Stimulated activated memory B cell treated with anti-CD40 and anti-IgM and Interleukin-4, amounts not matched to agents 10 μg/mL and 1 μg/mL and 100 μg/mL, for 72 hours (primary cell): ENCODE measurements around the gene ACVR1.
A peak's percentile ranks its signal among the peaks of the same experiment; 100 is the strongest.

Experiments used
- ATAC-seq: fragments of 150-1000 bp; cut with Tn5 transposase; 2 replicates; pipeline ENCODE4 v1.10.0; 2021
- H3K27ac Mint-ChIP-seq: one replicate; pipeline ENCODE4 v1.8.0; 2022; ENCODE audit warnings: mild to moderate bottlenecking, mixed read lengths
- H3K27me3 Mint-ChIP-seq: one replicate; pipeline ENCODE4 v1.8.0; 2022; ENCODE audit warnings: mixed read lengths
- H3K36me3 Mint-ChIP-seq: one replicate; pipeline ENCODE4 v1.8.0; 2022; ENCODE audit warnings: mixed read lengths
- H3K4me1 Mint-ChIP-seq: one replicate; pipeline ENCODE4 v1.8.0; 2022; ENCODE audit warnings: mixed read lengths
- H3K4me3 Mint-ChIP-seq: one replicate; pipeline ENCODE4 v1.8.0; 2022; ENCODE audit warnings: mild to moderate bottlenecking, moderate library complexity, mixed read lengths
- H3K9me3 Mint-ChIP-seq: one replicate; pipeline ENCODE4 v1.8.0; 2022; ENCODE audit warnings: mixed read lengths

Gene ACVR1

DNA sequence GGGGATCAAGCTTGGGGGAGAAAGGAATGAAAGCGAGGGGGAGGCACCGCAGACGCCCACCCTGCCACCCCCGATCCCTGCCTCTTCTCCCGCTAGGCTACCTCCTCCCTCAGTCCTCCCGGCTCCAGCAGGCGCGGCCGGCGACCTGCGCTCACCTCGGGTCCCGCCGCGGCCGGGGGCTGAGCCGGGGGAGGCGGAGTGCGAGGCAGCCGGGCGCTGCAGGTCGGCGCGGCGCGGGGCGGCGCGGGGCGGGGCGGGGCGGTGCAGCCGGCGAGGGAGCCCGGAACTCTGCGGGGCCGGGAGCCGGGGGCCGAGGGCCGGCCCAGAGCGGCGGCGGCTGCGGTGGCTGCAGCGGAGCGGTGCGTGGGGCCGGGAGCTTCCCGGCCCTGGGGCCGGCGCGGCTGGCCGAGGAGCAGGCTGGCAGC lies 477 bp downstream of the ACVR1 start:
- ATAC-seq = peak; percentile 77
- Mint-ChIP-seq H3K9me3 (no peaks in the 10 kb centered on the region), H3K27ac (peak overlapping the region; percentile 78), H3K4me1 (peaks cover 35% of the 10 kb centered on the region), H3K36me3 (no peaks in the 10 kb centered on the region), H3K27me3 (no peaks in the 10 kb centered on the region), H3K4me3 (peak overlapping the region; percentile 87)

DNA sequence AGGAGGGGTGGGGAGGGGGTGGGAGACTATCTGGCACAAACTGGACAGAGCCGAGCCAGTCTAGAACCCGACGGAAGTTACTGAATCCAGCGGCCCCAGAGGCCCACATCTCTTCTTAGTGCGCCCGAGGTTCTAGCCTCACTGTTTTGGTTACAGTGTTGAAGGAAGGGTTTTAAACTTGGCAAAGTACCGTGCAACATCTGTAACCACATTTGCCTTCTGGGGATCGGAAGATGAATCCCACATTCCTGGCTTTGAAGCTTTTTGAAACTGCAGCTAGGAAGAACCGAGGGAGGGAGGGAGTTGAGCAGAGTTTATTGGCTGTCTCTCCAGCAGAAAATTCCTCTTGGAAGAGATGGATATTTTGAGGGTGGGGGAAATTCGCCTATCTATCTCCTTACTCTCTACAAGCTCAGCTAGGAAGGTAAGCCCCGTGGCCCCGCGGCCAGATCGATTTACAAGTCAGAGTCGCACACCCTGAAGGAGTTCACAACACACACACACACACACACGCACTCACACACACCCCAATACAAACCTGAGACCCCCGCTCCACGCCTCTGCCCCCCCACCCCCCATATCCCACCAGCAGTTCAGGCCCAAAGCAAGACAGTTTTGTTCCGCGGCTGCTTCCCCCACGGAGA lies 1.0 kb downstream of the ACVR1 start:
- ATAC-seq = no peak
- Mint-ChIP-seq H3K4me3 (peak overlapping the region; percentile 87), H3K36me3 (no peaks in the 10 kb centered on the region), H3K27ac (peak overlapping the region; percentile 78), H3K27me3 (no peaks in the 10 kb centered on the region), H3K4me1 (peaks cover 37% of the 10 kb centered on the region), H3K9me3 (no peaks in the 10 kb centered on the region)

DNA sequence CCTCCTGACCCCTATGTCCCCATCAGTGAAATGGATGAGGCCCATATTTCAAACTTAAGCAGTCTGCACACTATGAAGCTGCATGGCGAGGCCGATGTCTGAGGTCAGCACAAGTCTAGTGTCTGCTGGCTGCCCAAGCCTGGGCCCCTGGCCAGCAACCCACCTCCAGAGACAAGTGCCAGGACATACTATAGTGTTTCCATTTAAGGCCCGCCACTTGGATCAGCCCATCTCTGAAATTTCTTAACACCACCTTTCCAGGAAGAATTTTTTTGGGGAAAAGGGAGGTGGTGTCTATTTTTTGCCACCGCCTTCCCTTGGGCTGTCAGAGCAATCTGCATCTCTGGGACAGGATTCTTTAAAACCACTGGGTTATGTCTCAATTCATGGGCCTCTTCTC lies 1.8 kb downstream of the ACVR1 start:
- H3K4me1 Mint-ChIP-seq = peaks cover 42% of the 10 kb centered on the region
- H3K27ac Mint-ChIP-seq = no peak overlapping the region
- no peaks in the 10 kb centered on the region for H3K36me3 Mint-ChIP-seq
- no peak for ATAC-seq
- H3K27me3 Mint-ChIP-seq = no peaks in the 10 kb centered on the region
- no peaks in the 10 kb centered on the region for H3K9me3 Mint-ChIP-seq
- no peak overlapping the region for H3K4me3 Mint-ChIP-seq

DNA sequence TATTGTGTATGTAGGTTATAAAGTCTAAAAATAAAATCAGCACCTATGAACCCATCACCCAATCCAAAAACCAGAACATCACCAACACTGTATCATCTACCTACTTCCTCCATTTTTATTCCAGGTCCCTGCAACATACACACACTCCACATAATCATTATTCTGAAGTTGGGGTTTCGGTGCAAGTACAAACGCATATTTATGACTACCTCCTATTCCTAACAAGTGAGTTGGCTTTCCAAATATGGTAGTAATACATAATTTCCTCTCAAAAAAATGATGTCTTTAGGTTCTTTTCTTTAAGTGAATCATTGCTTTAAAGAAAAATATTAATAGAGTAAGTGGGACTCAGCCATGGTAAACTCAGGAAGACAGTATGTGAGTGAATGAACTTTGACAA lies 3.3 kb downstream of the ACVR1 start:
- Mint-ChIP-seq H3K36me3 (no peaks in the 10 kb centered on the region), H3K27me3 (no peaks in the 10 kb centered on the region), H3K9me3 (no peaks in the 10 kb centered on the region), H3K4me1 (peaks cover 49% of the 10 kb centered on the region), H3K27ac (no peak overlapping the region), H3K4me3 (no peak overlapping the region)
- no peak for ATAC-seq

DNA sequence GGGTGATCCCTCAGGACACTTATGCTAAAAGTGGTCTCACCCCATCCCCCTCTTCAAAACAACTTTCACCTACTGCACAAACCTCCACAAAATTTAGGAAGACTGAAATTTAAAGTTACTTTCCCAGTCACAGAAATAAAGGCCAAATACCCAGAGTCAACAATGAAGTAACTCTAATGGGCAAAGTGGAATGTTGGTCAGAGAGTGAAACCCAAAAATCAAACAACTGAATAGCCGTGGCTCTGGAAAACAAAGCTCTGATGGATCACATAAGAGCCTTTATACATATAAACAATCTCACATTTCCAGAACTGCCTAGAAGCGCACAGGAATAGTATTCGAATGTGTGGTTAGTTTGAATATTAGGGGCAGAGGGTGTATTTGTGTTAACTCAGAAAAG lies 4.7 kb downstream of the ACVR1 start:
- Mint-ChIP-seq H3K36me3 (no peaks in the 10 kb centered on the region), H3K4me1 (peaks cover 48% of the 10 kb centered on the region), H3K9me3 (no peaks in the 10 kb centered on the region), H3K4me3 (no peak overlapping the region), H3K27me3 (no peaks in the 10 kb centered on the region), H3K27ac (peak overlapping the region; percentile 3)
- ATAC-seq = no peak

DNA sequence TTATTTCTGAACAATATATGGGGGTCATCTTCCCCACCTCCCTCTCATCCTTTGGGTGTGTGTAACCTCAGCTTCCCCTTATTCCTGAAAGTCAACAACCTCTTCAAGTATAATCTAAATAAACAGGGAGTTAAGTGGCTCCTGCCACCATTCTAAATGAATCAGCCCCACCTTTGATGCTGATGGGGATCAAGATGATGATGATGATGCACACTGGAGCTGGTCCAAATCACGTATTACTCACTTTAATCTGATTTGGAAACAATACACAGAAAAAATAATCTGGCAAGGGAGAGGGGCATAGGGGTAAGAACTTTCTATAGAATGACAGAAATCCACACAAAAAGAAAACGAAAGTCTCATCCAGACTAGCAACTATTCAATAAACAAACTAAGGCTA lies 7.1 kb downstream of the ACVR1 start:
- Mint-ChIP-seq H3K4me1 (peaks cover 42% of the 10 kb centered on the region), H3K4me3 (no peak overlapping the region), H3K27me3 (no peaks in the 10 kb centered on the region), H3K9me3 (no peaks in the 10 kb centered on the region), H3K27ac (no peak overlapping the region), H3K36me3 (no peaks in the 10 kb centered on the region)
- no peak for ATAC-seq

DNA sequence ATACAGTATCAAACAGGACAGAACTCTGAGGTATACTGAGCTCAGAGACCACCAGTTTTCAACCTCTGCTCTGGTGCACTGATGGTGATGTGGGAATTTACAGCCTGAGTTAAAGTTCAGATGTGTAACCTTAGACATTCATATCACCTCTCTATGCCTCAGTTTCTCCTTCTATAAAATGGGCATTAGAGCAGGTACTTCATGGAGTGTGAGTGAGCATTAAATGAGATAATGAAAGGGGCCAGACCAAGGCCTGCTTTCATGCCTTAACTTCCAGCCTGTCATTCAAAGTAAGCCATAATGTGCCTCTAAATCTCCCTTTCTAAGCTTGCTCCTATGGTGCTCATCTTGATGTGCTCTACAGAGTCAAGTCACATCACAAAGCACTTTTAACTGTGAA lies 8.4 kb downstream of the ACVR1 start:
- Mint-ChIP-seq H3K36me3 (no peaks in the 10 kb centered on the region), H3K27ac (no peak overlapping the region), H3K9me3 (no peaks in the 10 kb centered on the region), H3K4me1 (peaks cover 34% of the 10 kb centered on the region), H3K4me3 (no peak overlapping the region), H3K27me3 (no peaks in the 10 kb centered on the region)
- ATAC-seq = no peak

DNA sequence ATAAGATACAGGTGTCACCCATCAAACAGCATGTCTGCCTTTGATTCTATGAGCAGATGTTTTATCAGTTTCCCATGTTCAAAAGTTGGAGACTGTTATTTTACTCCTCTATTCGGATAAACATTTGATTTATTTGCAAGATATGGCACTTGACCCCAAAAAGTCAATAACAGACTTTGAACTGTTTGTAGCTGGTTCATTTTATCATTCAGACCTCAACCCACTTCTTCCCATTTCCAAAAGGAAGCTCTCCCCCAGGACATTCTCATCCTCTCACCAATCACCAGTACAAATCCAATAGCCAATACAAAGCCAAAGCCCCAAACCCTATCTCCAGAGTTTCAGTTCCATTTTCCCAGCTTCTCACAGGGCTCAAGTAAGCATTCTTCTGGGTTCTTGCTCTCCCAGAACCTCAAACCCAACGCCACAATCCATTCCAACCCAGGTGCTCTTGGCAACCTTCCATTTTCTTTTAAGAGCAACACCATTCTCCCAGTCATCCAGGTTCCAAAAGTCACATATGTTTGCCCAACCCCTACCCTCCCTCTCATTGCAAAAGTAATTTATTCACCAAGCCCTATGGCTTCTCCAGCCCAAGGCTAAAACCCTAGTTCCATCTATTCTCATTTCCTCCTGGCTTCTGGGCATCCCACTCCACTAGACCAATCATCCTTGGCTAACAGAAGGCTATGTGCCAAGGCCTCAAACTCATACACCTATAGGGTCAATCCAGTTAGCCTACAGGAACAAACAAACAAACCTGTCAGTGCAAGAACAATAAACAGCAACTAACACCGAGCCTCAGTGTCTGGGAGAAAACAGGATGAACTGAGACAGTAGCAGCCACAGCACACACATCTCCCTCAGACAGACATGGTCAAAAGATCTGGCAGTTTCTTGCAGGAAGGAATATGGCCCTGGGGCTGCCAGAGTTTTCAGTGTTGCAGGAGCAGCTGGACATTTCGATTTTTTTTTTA lies 9.2 kb downstream of the ACVR1 start:
- ATAC-seq = no peak
- H3K4me3 Mint-ChIP-seq = no peak overlapping the region
- H3K36me3 Mint-ChIP-seq = no peaks in the 10 kb centered on the region
- no peaks in the 10 kb centered on the region for H3K9me3 Mint-ChIP-seq
- no peak overlapping the region for H3K27ac Mint-ChIP-seq
- no peaks in the 10 kb centered on the region for H3K27me3 Mint-ChIP-seq
- peaks cover 34% of the 10 kb centered on the region for H3K4me1 Mint-ChIP-seq

DNA sequence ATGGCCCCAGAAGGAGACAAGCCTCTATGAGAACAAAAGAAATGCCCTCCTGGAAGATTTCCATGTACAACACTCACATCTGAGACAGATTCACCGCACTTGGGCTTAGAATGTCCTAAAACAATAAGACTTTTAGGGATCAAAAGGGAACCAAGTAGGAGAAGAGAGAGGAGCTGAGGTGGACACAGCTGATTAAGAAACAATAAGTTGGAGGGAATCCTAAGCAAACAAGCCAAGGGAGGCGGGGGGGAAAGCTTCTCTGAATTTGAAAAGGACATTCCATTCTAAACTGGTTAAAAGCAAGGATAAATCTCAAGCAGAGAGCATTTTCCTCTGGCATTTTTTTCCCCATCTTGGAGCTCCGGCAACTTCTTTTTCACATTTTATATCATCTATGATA lies 9.9 kb downstream of the ACVR1 start:
- Mint-ChIP-seq H3K4me1 (peaks cover 34% of the 10 kb centered on the region), H3K27me3 (no peaks in the 10 kb centered on the region), H3K9me3 (no peaks in the 10 kb centered on the region), H3K36me3 (no peaks in the 10 kb centered on the region), H3K4me3 (no peak overlapping the region), H3K27ac (no peak overlapping the region)
- no peak for ATAC-seq

DNA sequence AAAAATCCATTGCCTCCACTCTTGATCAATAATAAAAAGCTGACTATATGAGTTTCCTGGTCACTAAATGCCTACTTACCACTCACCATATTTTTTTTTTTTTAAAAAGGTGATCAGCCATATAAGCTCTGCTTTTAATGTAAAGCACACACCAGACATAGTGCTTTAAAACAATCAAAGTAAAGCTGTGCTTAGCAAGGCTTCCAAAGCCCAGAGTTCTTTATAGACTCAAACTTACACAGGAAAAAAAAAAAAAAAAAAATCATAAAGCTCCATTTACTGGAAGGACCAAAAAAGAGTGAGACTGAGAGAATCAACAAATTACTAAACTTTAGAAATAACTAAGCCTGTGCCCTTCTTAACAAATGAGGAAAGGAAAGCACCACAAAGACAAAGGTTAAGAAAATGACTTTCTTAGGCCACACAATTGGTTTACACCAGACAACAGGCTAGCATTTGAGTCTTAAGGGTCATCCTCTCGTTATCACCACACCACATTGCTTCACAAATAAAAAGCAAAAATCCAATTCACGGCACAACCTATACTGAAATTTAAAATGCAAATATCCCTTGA lies 11.2 kb downstream of the ACVR1 start:
- peaks cover 30% of the 10 kb centered on the region for H3K4me1 Mint-ChIP-seq
- no peak overlapping the region for H3K4me3 Mint-ChIP-seq
- peaks cover 2% of the 10 kb centered on the region for H3K36me3 Mint-ChIP-seq
- H3K27me3 Mint-ChIP-seq = no peaks in the 10 kb centered on the region
- ATAC-seq = no peak
- H3K27ac Mint-ChIP-seq = no peak overlapping the region
- H3K9me3 Mint-ChIP-seq = no peaks in the 10 kb centered on the region

DNA sequence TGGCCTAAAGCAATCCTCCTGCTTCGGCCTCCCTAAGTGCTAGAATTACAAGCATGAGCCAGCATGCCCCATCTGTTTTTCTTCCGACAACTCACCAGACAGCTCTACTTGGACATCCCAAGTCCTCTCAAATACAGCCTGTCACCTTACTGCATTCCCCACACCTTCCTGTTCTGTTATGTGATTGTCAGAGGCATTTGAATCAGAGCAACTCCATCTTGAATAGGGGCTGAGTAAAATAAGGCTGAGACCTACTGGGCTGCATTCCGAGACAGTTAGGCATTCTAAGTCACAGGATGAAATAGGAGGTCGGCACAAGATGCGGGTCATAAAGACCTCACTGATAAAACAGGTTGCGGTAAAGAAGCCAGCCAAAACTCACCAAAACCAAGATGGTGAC lies 17.3 kb downstream of the ACVR1 start:
- Mint-ChIP-seq H3K36me3 (peaks cover 30% of the 10 kb centered on the region), H3K27me3 (no peaks in the 10 kb centered on the region), H3K27ac (no peak overlapping the region), H3K9me3 (no peaks in the 10 kb centered on the region), H3K4me3 (no peak overlapping the region), H3K4me1 (no peaks in the 10 kb centered on the region)
- no peak for ATAC-seq

DNA sequence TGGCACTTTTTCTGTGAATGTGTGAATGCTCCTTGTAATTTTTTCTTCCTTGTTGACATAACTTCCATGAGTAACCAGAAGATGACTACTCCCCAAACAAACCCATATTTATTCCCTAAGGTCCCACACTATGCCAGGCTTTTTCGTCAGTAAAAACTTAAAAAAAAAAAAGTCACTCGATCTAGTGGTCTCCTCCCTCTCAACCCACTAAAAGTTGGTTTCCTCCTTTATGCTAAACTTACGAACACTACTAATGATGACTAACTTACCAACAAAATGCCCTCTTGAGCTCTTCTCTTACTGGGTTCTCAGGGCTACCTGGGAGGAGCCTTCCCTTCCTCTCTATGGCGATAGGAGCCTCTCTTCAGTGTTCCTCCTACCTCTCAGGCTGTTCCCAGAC lies 18.2 kb downstream of the ACVR1 start:
- no peak overlapping the region for H3K27ac Mint-ChIP-seq
- no peaks in the 10 kb centered on the region for H3K9me3 Mint-ChIP-seq
- no peak for ATAC-seq
- no peak overlapping the region for H3K4me3 Mint-ChIP-seq
- no peaks in the 10 kb centered on the region for H3K4me1 Mint-ChIP-seq
- H3K36me3 Mint-ChIP-seq = peaks cover 30% of the 10 kb centered on the region
- H3K27me3 Mint-ChIP-seq = no peaks in the 10 kb centered on the region

DNA sequence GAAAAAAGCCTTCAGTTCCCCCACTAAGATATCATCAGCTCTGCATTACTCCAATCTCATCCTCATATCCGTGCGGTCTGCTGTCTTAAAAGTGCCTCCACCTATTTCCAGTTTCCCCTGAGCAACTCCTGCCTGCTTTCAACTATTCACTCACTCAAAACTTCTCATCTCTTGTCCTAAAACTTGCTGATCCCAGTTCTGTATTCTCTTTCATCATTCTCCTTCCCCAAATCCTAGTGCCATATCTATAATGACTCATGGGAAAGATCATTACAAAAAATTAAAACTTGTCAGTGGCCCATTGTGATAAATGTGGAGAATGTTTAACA lies 20.0 kb downstream of the ACVR1 start:
- ATAC-seq = no peak
- H3K36me3 Mint-ChIP-seq = peaks cover 30% of the 10 kb centered on the region
- H3K27me3 Mint-ChIP-seq = no peaks in the 10 kb centered on the region
- no peak overlapping the region for H3K4me3 Mint-ChIP-seq
- no peaks in the 10 kb centered on the region for H3K9me3 Mint-ChIP-seq
- no peak overlapping the region for H3K27ac Mint-ChIP-seq
- H3K4me1 Mint-ChIP-seq = no peaks in the 10 kb centered on the region

DNA sequence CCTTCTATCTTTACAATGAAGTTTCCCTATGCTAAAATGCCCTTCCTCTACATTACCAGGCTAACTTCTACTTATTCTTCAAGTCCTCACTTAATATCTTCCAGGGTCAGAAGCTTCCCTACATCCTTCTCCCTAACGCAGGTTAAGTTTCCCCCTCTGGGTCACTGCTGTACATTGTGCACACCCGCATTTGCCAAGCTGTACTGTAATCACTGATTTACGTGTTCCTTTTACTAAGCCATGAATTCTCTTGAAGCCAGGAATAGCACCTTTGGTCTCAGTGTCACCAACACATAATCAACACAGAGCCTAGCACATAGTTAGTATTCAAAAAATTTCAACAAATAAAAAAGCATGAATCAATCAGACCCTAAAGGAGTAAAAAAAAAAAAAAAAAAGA lies 22.3 kb downstream of the ACVR1 start:
- H3K4me1 Mint-ChIP-seq = no peaks in the 10 kb centered on the region
- H3K9me3 Mint-ChIP-seq = no peaks in the 10 kb centered on the region
- H3K36me3 Mint-ChIP-seq = peaks cover 33% of the 10 kb centered on the region
- no peak overlapping the region for H3K4me3 Mint-ChIP-seq
- no peaks in the 10 kb centered on the region for H3K27me3 Mint-ChIP-seq
- no peak overlapping the region for H3K27ac Mint-ChIP-seq
- no peak for ATAC-seq

DNA sequence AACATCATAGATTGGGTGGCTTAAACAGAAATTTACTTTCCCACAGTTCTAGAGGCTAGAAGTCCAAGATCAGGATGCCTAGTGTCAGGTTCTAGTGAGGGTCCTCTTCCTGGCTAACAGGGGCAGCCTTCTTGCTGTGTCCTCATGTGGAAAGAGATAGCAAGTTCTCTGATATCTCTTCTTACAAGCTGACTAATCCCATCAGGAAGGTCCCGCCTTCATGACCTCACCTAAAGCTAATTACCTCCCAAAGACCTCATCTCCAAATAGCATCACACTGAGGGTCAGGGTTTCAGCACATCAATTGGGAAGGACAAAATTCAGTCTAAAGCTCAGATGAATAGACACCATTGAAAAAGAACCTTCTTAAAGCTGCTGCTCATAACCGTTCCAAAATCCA lies 22.9 kb downstream of the ACVR1 start:
- peaks cover 38% of the 10 kb centered on the region for H3K36me3 Mint-ChIP-seq
- H3K9me3 Mint-ChIP-seq = no peaks in the 10 kb centered on the region
- no peak overlapping the region for H3K4me3 Mint-ChIP-seq
- H3K4me1 Mint-ChIP-seq = no peaks in the 10 kb centered on the region
- no peaks in the 10 kb centered on the region for H3K27me3 Mint-ChIP-seq
- no peak for ATAC-seq
- H3K27ac Mint-ChIP-seq = no peak overlapping the region

DNA sequence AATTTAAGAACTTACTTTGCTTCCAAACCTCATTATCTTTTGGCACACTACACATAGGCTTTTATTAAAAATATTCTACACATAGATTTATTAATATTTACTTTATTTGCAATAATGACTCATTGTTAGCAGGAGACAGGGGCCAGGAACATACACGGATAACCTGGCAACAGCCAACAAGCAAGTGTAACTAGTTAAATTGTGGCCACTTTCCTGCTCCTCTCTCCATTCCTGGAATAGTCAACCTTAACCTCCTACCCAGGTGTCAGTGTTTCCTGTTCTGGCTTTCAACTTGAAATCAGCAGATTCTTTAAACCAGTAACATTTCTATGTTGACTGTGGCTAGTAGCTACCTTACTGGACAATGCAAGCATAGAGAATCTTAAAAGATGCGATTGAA lies 26.5 kb downstream of the ACVR1 start:
- Mint-ChIP-seq H3K36me3 (peaks cover 42% of the 10 kb centered on the region), H3K9me3 (no peaks in the 10 kb centered on the region), H3K4me3 (no peak overlapping the region), H3K27ac (no peak overlapping the region), H3K27me3 (no peaks in the 10 kb centered on the region), H3K4me1 (peaks cover 7% of the 10 kb centered on the region)
- no peak for ATAC-seq
